HG02588 (cell line): Measurements from ENCODE around the gene CDSN.
"Not testable (repeated sequence)": the region's sequence is repeated elsewhere in the genome, so short reads cannot be mapped to it uniquely, and the experiment has no call there.

Experiments used
- ATAC-seq: cut with Tn5 transposase; IDR thresholded peaks from one replicate; pipeline ENCODE4 v1.9.1; 2021; ENCODE audit warnings: mild to moderate bottlenecking, moderate library complexity; ENCODE audit not compliant: unreplicated experiment

The CDSN gene

DNA sequence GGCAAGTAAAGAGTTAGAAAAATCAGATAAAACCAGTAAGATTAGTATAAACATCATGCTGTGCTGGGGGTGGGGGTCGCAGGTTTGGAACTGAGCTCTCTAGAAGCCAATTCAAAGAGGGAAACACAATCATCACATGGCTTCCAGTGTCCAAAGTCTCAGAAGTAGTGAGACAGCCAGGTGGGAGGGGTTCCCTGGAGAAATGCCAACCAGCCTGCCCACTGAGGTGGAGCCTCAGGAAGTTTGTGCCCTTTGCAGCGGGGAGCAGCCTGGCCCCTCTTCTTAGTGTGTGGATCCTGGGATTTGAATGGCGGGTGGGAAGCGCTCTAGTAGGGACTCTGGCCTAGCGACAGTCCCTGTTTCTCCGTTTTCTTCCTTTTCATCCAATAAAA lies 29.3 kb downstream of the CDSN start:
- no peak for ATAC-seq

DNA sequence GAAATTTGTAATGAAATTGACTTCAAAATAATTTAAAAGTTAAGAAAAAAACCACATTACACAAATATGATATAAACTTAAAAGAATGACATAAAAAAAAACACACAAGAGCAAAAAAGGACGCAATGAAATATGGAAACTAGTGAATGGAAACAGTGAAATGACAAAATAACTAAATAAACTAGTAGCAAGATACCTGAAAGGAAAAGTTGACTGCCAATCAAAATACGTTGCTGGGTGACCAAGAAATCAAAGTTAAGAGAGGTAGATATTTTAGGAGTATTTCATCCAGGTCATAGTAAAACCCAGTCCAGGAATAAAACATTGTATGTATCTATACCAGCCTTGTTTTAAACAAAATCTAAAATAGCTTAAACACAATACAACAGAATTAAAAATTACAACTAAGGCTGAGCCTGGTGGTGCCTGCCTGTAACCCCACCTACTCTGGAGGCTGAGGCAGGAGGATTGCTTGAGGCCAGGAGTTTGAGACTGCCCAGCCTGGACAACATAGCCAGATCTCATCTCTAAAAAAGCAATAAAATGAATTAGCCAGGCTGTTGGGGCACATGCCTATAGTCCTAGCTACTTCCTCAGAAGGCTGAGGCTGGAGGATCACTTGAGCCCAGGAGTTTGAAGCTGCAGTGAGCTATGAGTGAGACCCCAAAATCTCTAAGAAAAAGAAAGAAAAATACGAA lies 29.8 kb downstream of the CDSN start:
- ATAC-seq = no peak

DNA sequence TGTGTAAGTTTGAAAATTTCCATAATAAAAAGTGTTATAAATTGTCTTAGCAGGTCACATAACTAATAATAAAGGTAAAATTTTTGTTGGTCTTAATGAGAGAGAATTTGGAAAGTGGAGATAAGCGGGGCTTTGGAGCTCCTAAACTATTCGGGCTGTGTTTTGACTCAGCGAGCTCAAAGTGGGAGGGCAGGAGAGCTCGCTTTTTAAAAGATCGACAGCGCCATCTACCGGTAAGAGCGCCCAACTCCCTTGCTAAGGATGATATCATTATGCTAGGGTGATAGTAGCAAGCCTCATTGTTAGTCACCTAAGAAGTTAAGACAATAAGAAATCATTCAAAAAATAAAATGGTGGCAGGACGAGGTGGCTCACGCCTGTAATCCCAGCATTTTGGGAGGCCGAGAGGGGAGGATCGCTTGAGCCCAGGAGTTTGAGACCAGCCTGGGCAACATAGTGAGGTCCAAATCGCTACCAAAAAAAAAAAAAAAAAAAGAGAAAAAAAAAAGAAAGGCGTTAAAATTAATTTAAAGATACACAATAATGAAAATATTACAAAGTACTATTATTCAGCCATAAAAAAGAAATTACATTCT lies 32.7 kb downstream of the CDSN start:
- no peak for ATAC-seq

DNA sequence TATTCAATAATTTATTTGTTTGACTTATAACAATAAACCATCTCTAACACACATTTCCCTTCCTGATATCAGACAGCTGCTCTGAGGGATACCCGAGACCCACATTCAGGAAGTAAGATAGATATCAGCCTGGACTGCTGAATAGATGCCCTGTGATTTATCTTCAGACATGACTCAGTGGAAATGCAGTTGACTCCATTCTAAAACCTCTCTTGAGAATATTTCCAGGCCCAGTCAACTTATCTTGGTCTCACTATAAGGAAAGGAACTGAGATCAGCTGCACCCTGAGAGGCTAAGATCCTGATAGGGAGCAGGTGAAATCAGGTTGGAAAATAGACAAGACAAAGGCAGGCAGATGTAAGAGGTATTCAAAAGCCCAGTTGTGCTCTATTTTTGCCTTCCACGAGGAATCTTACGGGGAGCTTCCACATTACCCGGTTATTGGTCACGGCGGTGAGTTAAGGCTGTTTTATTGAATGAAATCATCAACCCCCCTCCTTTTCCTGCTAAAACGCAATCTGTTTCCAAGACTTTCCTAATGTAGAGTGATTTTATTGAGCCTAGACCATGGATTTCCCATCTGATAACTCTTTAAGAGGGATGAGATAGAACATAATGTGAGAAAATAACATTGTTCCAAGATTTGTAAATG lies 33.3 kb downstream of the CDSN start:
- ATAC-seq = no peak

DNA sequence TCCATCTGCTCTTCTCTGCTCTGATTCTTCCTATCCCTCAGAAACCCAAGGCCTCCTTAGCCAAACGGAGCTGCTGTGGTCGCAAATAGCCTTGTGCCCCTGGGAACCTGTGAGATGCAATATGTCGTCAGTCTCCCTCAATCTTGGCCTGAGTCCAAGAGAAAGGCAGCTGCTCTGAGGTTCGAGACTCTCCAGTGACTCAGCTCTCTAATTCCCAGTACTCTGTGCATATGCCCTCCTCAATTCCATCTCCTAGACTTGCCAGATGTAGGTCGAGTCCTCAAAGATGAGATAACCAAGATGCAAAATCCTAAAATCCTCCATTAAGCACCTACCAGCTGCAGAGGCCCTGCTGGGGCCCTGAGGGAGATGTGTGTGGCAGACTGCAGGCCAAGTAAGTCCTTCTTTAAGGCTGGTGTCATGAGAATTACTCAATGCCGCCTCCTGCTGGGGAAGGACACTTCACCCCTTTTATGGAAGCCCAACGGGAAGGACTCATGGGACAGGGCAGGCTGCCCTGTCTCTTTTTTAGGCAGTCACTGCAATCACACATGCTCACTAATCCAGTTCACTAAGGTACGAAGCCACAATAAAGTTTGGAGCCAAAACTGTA lies 36.4 kb downstream of the CDSN start:
- ATAC-seq = no peak

DNA sequence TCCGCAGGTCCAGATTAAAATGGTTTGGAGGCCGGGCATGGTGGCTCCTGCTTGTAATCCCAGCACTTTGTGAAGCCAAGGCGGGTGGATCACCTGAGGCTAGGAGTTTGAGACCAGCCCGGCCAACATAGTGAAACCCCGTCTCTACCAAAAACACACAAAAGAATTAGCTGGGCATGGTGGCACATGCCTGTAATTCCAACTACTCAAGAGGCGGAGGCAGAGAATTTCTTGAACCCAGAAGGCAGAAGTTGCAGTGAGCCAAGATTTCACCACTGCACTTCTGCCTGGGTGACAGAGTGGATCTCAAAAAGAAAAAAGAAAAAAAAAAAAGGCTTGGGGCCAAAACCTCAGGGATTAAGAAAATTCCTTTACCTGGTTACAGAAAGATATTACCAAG lies 38.4 kb downstream of the CDSN start:
- no peak for ATAC-seq

DNA sequence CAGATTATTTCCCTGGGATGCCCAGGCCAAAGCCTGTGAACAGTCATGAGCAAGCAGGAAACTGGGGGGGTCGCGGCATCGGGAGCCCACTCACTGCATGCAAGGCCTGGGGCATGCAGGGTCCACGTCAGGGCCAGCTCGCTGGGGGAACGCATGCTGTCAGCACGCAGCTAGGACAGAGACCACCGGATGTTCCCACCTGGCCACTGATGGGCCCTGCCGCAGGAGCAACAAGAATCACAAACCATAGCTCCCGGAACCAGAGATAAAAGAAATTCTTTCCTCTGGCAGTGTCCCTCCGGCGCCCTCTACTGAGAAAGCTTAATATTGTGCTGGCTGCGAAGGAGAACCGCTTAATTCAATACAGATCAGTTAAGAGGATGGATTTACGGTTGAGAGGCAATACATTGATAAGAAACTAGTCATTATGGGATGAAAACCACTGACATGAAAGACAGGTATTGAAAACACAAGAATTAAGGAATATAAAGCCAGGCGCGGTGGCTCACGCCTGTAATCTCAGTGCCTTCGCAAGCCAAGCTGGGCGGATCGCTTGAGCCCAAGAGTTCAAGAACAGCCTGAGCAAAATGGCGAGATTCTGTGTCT lies 40.5 kb downstream of the CDSN start:
- ATAC-seq = no peak

DNA sequence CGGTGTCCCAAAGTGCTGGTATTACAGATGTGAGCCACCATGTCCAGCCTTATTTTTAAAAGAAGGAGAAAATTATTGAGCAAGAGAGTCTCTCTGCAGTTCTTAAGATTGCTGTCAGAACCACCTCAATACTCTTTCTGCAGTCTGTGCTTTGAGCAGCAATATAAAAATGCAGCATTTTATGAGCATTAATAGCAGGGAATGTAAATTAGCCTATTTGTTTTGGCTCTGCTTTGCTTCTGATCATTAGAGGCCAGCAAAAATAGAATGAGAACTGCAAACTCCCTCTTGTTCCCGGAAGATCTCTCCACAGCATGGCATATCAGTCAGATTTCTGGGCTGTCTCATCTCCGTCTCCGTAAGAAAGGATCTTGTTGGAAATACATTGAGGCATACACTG lies 43.6 kb downstream of the CDSN start:
- no peak for ATAC-seq

DNA sequence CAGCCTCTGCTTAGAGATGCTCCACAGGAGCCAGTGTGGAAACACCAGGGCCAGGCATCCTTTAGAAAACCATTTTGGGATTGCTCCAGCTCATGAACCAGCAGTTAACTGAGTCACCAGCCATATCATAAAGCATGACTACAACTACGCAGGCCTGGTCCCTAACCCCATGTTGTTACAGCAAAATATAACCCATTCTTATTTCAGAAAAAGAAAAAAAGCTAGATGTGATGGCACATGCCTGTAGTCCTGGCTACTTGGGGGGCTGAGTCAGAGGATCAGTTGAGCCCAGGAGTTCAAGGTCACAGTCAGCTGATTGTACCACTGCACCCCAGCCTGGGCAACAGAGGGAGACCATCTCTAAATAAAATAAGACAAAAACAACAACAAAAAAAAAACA lies 44.7 kb downstream of the CDSN start:
- ATAC-seq = no peak

DNA sequence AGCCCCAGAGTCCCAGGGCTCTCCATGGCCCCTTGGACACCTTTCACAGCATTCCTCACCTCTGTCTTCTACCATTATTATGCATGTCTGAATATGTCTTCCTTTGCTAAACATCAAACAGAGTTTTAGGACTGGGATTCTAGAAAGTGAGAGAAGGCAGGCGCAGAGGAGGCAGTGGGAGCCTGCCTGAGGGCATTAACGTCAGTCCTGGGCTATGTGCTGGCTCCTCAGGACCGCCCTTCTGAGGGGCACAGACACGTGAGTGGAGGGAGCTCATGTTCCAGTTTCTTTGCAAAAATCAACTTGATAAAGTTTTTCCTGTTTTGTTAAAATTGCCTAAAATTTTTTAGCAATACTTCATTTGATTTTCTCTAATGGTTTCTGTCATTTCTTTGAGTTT lies 45.8 kb downstream of the CDSN start:
- ATAC-seq = no peak

DNA sequence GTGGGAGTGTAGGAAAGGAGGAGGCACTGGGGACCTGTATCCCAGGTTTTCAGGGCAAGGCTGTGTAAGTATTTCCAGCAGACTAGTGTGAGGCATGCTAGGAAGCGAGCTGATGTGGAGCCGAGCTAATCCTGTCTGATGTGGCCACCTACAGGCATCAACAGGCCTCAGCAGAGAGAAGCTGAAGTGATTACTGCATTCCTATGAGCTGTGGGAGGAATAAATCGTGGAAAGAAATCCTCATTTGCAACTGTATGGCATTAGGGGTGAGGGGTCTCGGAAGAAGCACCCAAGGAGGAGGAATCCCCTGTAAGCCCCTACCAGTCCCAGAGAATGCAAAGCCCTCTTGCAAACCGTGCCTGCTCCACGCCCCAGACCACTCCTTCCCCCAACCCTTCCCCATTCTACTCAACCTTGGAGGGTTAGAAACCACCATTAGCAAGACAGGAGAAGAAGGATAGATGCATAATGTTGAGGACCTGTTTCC lies 49.5 kb downstream of the CDSN start:
- ATAC-seq = no peak

DNA sequence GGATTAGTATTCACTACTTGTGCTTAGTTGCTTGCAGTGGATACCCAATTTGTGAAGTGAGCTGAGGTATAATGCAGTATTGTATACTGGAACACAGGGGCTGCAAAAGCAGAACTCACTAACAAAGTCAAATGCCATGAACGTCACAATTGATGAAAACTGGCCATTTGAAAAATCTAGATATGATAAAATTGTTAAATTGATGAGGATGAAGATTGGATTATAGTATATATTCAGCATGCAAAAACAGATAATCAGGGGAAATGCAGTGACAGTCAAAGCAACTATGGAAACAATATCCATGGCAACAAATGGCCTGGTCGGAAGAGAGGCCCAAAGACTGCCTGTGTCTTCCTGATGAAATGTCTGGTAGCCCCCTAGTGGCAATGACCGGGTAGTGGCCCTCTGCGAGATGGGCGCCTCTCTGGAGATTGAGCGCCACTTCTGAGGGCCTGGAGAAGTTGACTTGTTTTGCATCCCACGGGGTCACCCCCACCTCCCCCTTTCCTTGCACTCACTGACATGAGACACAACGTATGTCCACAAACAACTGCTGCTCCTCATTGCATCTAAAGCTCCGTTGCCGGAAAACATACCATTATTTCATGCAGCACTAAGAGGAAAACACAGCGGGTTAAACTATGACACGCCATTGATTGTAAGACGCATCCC lies 51.4 kb downstream of the CDSN start:
- ATAC-seq = no peak

DNA sequence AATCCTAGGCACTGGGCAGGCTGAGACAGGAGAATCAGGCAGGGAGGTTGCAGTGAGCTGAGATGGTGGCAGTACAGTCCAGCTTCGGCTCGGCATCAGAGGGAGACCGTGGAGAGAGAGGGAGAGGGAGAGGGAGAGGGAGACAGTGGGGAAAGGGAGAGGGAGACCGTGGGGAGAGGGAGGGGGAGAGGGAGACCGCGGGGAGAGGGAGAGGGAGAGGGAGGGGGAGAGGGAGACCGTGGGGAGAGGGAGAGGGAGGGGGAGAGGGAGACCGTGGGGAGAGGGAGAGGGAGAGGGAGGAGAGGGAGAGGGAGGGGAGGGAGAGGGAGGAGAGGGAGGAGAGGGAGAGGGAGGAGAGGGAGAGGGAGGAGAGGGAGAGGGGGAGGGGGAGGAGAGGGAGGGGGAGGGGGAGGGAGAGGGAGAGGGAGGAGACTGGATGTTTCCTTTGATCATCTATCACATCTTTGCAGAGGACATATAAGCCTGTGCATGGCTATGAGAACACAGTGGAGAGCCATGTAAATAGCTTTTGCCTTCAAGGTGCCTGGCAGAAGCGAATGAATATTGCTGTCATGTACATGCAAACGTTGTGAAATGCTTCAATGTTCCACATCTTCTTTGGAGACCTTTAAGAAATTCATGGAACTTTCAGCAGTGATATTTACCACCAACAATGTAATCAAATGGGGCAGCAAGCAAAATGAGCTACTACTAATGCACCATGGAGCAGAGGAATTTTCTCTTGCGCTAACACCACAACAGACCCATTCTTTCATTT lies 52.2 kb downstream of the CDSN start:
- ATAC-seq = not testable (repeated sequence)

DNA sequence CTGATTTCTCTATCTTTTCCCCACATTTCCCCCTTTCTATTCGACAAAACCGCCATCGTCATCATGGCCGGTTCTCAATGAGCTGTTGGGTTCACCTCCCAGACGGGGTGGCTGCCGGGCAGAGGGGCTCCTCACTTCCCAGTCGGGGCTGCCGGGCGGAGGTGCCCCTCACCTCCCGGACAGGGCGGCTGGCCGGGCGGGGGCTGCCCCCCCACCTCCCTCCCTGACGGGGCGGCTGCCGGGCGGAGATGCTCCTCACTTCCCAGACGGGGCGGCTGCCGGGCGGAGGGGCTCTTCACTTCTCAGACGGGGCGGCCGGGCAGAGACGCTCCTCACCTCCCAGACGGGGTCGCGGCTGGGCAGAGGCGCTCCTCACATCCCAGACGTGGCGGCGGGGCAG lies 53.2 kb downstream of the CDSN start:
- not testable (repeated sequence) for ATAC-seq

DNA sequence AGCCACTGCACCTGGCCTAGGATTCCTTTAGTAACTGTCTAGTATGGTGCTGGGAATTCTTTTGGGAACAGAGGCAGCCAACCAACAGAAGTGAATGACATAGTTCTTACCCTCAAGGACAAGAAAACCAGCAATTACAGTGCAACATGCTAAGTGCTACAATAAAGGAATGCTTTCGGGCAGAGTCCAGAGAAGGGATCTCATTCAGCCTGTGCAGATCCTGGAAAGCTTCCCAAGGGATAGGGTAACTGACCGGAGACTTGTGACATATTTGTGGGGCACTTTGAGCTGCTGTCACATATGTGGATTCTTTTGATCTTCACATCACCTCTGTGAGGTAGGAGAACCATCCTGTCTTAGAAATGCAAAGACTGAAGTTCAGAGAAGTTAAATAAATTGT lies 54.7 kb downstream of the CDSN start:
- no peak for ATAC-seq
